Dedifferentiated amniotic fluid mesenchymal stem cell (primary cell): ENCODE data around the gene TMEM127.
"Not testable (repeated sequence)": the region's sequence is repeated elsewhere in the genome, so short reads cannot be mapped to it uniquely, and the experiment has no call there.

Experiments
- DNase-seq: peaks from one replicate; pipeline ENCODE4 v3.0.0-alpha.2; 2016; ENCODE audit errors: extremely low spot score

Gene TMEM127

GRCh38 chr2:96264086-96264485, 1.7 kb downstream of the TMEM127 start:
- no peak for DNase-seq

DNA sequence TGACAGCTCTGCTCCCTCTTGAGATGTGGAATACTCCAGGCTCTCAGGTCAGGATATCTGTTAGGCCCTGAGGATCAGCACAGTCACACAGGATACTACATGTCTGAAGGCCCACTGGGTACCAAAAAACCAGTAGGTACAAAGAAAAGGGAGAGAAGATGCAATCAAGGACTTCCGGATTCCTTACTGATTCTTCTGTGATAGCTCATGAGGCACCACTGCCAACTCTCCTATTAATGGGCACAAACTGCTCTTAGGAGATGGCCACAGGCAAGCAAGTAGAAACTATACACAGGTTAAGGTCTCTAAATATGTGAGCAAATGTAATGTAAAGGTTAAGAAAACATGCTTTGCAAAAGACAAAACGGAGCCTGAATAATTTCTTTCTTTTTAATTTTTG, 3.5 kb downstream of the TMEM127 start:
- DNase-seq: no peak

DNA sequence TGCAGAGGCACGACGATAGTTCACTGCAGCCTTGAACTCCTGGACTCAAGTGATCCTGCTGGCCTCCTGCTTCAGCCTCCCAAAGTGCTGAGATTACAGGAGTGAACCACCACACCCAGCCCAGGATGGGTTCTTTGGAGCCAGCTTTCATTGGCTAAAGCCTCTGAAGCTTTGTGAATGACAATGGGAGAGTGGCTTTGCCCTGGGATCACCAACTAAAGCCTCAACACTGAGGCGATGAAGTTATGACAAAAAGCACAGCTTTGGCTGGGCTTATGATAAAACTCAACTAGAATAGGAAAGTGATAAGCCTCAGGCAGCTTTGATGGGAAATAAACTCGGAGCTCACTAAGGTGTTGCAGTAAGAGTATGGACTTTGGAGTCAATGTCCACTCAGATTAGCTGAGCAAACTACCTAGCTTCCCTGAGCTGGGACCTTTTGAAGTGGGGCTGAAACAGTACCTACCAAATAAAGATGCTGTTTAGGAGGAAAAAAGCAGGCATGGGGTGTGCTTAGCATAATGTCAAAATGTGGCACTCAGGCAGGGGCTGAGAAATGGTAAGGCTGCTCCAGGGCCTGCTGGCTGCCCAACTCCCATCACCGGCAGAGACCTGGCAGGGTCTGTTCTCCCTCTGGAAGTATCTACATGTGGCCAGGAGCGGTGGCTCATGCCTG, 4.3 kb downstream of the TMEM127 start:
- DNase-seq: no peak

DNA sequence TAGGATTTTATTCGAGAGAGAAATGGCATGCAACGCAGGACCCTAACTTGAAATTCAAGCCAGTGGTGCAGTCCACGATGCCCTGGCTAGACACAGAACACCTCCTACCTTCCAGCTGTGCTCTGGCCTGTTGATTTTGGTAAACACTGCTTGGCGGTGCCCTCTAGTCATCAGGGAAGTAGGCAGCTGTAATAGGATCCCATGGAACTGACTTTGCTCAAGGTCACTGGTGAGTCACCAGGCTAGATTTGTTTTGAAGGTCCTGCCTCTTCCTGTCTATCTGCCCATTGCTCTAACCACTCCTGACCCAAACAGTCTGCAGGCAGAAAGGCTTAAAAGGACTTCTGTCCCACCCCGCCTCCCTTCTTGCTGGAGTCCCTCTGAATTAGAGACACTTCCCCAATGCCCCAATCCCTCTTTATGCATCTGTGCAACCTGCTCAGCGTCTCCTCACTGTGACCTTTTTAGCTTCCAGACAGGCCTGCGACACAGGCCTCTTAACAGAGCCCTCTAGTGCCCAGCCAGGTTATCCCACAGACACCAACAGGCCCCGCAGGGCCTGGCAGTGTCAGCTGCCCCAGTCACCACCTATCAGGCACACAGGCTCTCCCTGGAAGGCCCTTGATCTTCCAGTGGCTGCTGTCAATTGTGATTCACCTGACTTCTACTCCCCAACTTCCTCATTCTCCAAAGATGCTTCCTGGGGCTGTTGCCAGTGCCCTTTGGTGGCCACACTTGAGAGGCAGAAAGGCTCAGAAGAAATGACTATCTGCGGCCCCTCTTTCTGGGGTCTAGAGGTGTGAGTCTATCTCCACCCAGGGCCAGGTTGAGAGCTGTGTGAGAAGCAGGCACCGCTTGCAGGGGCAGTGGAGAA, 5.2 kb downstream of the TMEM127 start:
- peak; percentile 81 for DNase-seq

DNA sequence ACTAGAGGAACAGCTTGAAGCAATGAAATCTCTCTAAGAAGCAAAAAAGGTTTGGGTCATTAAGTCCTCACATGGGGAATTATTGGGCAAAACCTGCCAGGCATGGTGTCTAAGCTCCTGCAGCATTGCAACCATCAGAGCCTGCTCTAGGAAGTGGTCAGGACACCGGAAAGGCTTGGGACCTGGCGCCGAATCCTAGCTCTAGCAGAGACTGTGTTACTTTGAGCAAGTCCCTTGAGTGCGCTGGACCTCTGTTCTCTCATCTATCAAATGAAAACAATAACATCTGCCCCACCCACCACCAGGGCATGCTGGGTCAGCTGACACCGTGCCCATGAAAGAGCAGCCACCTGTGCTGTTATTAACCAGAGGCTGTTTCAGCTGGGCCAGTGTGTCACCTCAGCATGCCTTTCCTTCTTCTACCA, 6.3 kb downstream of the TMEM127 start:
- DNase-seq: no peak

DNA sequence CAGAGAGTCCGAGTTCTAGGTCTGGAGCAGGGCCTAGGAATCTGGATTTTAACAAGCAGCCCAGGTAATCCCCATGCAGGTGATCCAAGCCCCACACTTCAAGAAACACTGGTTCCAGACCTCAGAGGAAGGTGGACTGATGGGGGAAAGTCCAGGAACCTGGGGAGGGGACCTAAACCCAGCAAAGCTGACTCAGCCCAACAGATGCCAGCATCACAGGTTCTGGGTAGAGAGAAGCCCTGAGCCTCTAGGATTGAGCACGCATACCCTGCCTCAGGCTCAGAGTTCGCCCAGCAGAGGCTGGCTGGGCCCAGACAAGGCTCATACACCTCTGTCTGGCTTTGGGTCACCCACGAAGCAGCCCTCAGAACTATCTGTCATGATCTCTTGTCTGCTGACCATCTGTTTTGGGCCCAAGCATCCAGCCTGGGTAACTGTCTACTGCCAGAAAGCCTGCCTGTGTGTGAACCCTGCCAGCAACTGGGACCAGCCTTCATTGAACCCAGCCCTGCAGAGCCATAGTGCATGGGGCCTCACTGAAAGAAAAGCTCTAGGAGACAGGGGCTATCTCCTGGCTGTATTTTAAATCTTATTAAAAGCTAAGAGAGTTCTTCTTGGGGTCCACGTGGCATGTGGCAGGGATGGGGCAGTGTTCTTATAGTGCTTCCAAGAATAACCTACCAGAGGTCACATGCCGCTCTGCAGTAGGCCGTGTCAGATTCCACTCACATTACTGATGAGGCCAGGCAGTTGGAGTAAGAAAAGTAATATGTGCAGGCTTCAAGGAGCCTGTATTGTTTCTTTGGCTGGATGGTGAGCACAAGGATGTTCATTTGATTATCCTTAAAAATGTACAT, 7.4 kb downstream of the TMEM127 start:
- DNase-seq: no peak

DNA sequence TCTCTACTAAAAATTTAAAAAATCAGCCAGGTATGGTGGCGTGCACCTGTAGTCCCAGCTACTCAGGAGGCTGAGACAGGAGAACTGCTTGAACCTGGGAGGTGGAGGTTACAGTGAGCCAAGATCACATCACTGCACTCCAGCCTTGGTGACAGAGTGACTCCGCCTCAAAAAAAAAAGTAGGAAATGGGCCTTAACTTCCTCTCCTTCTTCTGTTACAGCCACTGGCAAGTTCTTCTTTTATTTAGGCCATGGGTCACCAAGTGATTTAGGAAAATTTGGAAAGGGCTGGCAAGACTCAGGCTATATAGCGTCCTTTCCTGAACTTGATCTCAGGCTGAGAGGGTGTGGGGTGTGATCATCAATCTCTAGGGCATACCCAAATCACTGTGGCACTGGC, 8.1 kb downstream of the TMEM127 start:
- DNase-seq: not testable (repeated sequence)

- DNase-seq: no peak
Measured at GRCh38 chr2:96256611-96257113, 9.1 kb downstream of the TMEM127 start.

- DNase-seq: no peak
Measured at GRCh38 chr2:96254571-96254970, 11.2 kb downstream of the TMEM127 start.

GRCh38 chr2:96253006-96253405, 12.8 kb downstream of the TMEM127 start:
- DNase-seq: no peak

DNA sequence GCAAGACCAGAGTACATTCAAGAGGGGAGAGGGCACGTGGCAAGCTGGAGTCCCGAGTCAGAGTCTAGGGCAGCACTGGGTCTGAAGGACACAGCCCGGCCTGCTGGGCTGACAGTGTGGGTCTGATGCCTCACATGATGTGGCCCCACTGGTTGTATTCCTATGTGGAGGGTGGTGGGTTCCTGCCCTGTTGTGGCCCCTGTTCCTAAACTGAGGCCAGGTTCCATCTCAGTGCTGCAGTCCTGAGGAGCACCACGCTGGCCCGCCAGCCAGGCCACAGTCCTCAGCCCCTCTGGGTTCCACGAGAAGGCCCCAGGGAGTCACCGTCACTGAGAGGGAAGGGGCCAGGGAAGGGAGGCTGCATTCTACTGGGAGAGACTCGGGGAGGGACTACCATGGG, 13.3 kb downstream of the TMEM127 start:
- DNase-seq: no peak

- peak; percentile 72 for DNase-seq
Measured at GRCh38 chr2:96251721-96252292, 14.0 kb downstream of the TMEM127 start.

- no peak for DNase-seq
Measured at GRCh38 chr2:96250188-96250587, 15.6 kb downstream of the TMEM127 start.

DNA sequence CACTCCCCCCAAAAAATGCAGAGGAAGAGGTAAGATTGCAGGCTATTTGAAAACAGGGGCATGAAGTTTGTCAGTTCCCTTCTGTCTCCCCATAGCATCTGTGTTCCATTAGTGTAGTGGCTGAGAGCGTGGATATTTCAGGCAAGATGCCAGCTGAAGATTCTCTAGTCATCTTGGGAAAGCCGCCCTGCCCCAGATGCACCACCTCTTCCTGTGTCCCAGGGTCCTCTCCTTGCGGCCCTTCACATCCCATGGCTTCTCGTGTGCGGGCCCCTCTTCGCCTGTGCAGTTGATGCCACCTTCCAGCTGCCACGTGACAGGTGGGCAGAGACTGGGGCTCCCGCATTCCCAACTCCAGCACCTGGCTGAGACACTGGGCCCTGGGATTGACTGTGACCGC, 16.1 kb downstream of the TMEM127 start:
- peak; percentile 60 for DNase-seq

- no peak for DNase-seq
Measured at GRCh38 chr2:96248624-96249023, 17.2 kb downstream of the TMEM127 start.

- DNase-seq: no peak
Measured at GRCh38 chr2:96247896-96248295, 17.9 kb downstream of the TMEM127 start.

DNA sequence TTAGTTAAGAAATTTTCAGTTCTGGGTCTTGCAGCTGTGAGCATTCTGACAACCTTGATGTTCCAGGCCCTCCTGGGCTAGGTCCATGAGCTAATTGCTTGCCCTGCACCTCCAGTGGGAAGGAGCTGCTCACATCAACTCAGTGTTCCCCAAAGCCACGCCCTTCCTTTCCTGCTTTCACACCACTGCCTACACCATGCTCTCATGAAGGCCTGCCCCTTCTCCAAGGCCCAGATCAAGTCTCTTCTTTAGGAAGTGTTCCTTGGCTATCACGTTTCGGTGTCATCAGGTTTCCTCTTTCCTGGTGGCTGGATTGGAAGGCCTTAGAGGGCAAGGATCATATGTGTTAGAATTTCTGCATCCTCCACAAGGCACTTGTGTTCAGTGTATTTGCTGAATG, 18.8 kb downstream of the TMEM127 start:
- no peak for DNase-seq

DNA sequence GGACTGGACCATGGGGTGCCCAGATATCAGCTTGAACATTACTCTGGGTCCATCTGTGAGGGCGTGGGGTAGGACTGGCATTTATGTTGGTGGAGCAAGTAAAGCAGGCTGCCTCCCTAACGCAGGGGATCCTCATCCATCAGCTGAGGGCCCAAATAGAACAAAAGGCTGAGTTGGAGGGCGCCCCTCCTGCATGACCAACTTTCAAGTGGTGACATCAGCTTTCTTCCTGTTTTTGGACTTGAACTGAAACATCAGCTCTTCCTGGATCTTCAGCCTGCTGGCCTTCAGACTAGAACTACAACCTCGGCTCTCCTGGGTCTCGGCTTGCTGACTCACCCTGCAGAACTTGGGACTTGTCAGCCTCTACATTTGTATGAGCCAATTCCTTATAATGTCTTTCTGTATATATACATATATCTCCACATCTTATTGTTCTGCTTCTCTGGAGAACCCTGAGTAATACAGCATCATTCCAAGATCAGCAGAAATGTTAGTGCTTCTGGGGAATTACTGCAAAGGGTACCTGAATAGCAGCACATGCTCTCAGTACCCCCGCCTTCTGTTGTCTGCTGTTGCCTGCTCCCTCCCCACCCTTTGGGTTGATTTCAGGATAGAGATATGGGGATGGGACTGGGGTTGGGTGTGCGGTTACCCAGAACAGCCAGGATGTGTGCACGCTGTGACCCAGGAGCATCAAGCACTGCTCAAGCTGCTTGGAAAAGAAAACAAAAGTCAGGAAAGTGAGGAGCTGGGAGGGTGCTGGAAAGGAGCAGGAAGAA, 20.0 kb downstream of the TMEM127 start:
- no peak for DNase-seq

DNA sequence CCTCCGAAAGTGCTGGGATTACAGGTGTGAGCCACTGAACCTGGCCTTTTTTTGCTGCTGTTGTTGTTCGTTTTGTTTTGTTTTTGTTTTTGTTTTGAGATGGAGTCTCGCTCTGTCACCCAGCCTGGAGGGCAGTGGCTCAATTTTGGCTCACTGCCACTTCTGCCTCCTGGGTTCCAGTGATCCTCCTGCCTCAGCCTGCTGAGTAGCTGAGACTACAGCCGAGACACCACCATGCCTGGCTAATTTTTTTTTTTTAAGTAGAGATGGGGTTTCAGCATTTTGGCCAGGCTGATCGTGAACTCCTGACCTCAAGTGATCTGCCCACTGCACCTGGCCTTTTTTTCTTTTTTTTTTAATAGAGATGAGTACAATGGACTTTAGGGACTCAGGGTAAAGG, 22.0 kb downstream of the TMEM127 start:
- DNase-seq: no peak

DNA sequence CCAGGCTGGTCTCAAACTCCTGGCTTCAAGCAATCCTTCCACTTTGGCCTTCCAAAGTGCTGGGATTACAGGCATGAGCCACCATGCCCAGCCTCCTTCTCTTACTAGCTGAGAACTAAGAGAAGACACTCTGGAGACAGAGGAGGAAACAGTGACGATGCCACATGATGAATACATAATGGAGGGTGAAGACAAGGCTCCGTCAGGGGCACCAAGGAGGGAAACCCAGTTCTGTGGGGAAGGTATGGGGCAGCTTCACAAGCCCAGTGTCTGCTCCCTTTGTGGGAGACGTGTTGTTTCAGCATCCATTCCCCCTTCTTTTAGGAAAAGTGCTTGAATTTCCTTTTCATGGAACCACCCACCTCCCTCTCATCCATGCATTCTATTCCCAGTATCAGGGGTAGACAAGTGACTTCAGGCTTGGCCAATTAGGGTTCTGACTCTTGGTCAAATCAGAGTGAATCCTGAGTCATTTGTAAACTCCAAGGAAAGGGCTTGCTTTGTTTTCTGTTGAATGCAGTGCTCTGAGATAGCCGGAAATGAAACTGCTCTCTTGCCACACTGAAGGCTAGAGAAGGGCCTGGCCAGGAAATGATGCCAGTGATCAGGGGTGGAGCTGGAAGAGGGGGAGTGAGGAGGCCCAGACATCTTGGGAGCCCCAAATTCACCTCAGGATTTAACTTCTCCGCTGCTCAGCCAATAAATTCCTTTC, 23.7 kb downstream of the TMEM127 start:
- peak; percentile 56 for DNase-seq
